Type B pancreatic cell (in vitro differentiated cells): ENCODE data around the gene EPAS1. TPM values are rescaled to one million over a fixed set of nuclear protein-coding genes. Genes with fewer than 3 reads are reported as not detected.

Source experiments
- DNase-seq: peaks from one replicate; pipeline ENCODE4 v3.0.0; 2021; ENCODE audit warnings: mixed read lengths; ENCODE audit not compliant: unreplicated experiment; ENCODE audit errors: extremely low spot score
- H3K27ac Mint-ChIP-seq: 2 replicates; pipeline ENCODE4 v1.8.0; 2021; ENCODE audit warnings: mild to moderate bottlenecking, mixed read lengths
- H3K27me3 Mint-ChIP-seq: 2 replicates; pipeline ENCODE4 v1.8.0; 2021; ENCODE audit warnings: mixed read lengths
- H3K36me3 Mint-ChIP-seq: 2 replicates; pipeline ENCODE4 v1.8.0; 2021; ENCODE audit warnings: mixed read lengths
- H3K4me1 Mint-ChIP-seq: one replicate; pipeline ENCODE4 v1.8.0; 2021; ENCODE audit warnings: mixed read lengths; ENCODE audit not compliant: unreplicated experiment
- H3K4me3 Mint-ChIP-seq: 2 replicates; pipeline ENCODE4 v1.8.0; 2021; ENCODE audit warnings: mild to moderate bottlenecking, mixed read lengths
- H3K9me3 Mint-ChIP-seq: 2 replicates; pipeline ENCODE4 v1.8.0; 2021; ENCODE audit warnings: mixed read lengths
- long read RNA-seq: library from polyadenylated mRNA; unstranded; transcript quantifications from one replicate; pipeline ENCODE4 v2.0.0, GENCODE V29; 2020
- total RNA-seq: library from RNA; stranded (reverse); gene quantifications from 2 replicates; pipeline ENCODE4 v1.2.1, GENCODE V29; 2021; ENCODE audit warnings: low replicate concordance
- TF ChIP-seq, protein P1 (sequence below): fragments of 200-600 bp; sonication (generic); conservative IDR thresholded peaks from 2 replicates; pipeline ENCODE4 v1.5.0; 2021; ENCODE audit warnings: antibody characterized with exemption, mild to moderate bottlenecking

The EPAS1 gene
- 59.8 and 362 TPM in 2 replicates for total RNA-seq
- long read RNA-seq, transcript EPAS1-206 (5 exons, 3,622 nt), result major isoform, 10 of 103 reads
- long read RNA-seq, partial matches to known transcripts, result 64 of 103 reads
- long read RNA-seq, other reads (novel, unspliced or antisense), result 29 of 103 reads

DNA sequence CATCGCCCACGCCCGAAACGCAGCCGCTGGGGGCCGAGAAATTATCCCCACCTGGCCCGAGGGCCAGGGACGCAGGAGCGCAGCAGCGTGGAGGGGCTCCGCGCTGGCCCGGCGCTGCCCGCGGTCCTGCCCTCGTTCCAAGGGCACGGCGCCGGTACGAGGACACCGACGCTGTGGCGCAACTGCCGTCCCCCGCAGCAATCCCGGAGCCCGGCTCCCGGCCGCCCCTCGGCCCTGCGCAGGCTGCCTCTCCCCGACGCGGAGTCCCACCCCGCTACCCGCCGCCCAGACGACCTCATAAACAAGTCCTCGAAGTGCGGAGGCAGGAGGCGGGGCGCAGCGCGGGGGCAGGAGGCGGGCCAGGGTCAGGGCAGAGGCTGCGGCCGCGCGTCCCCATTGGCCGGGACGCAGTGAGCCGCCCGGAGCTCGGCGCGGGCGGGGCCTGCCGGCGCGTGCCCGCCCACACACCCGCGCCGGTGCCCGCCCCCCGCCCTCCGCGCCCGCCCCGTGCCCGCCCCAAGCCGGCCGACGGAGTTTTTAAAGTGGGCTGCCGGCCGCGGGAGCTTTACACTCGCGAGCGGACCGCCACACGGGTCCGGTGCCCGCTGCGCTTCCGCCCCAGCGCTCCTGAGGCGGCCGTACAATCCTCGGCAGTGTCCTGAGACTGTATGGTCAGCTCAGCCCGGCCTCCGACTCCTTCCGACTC lies at the start of gene EPAS1:
EPAS1 (plus strand) TSS at position 568 of the 706 bp plus-strand sequence. CDS start 505 bp downstream, outside the sequence.
- H3K4me3 Mint-ChIP-seq, result peak within 1 kb of the TSS; percentile 97
- H3K27me3 Mint-ChIP-seq, result peaks cover 88% of the 10 kb centered on the region
- no peaks in the 10 kb centered on the region for H3K36me3 Mint-ChIP-seq
- peak within 1 kb of the TSS; percentile 92 for H3K27ac Mint-ChIP-seq
- no peaks in the 10 kb centered on the region for H3K9me3 Mint-ChIP-seq
- peaks cover 8% of the 10 kb centered on the region for H3K4me1 Mint-ChIP-seq
- peak; percentile 82 for DNase-seq
- TF ChIP-seq, protein P1, sequence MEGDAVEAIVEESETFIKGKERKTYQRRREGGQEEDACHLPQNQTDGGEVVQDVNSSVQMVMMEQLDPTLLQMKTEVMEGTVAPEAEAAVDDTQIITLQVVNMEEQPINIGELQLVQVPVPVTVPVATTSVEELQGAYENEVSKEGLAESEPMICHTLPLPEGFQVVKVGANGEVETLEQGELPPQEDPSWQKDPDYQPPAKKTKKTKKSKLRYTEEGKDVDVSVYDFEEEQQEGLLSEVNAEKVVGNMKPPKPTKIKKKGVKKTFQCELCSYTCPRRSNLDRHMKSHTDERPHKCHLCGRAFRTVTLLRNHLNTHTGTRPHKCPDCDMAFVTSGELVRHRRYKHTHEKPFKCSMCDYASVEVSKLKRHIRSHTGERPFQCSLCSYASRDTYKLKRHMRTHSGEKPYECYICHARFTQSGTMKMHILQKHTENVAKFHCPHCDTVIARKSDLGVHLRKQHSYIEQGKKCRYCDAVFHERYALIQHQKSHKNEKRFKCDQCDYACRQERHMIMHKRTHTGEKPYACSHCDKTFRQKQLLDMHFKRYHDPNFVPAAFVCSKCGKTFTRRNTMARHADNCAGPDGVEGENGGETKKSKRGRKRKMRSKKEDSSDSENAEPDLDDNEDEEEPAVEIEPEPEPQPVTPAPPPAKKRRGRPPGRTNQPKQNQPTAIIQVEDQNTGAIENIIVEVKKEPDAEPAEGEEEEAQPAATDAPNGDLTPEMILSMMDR, result no peak

DNA sequence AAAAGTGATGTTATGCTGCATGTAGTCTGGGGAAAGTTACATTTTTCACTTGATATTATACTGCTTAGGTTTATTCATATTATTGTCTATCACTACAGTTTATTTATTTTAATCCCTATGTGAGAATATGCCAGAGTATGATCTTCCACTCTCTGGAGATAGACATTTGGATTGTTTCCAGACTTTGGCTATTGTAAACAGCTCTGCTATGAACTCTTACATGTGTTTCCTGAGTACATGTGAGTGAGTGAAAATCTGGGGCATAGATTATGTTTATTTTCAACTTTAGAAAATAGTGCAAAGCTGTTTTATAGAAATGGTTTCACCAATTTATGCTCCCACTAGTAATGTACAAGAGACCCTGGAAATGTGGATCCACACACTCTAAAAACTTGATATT lies 49.0 kb upstream of the EPAS1 start:
- TF ChIP-seq, protein P1, result no peak
- Mint-ChIP-seq H3K36me3 (no peaks in the 10 kb centered on the region), H3K27ac (no peak overlapping the region), H3K4me1 (peaks cover 7% of the 10 kb centered on the region), H3K9me3 (peaks cover 5% of the 10 kb centered on the region), H3K27me3 (no peaks in the 10 kb centered on the region), H3K4me3 (no peak overlapping the region)
- no peak for DNase-seq

DNA sequence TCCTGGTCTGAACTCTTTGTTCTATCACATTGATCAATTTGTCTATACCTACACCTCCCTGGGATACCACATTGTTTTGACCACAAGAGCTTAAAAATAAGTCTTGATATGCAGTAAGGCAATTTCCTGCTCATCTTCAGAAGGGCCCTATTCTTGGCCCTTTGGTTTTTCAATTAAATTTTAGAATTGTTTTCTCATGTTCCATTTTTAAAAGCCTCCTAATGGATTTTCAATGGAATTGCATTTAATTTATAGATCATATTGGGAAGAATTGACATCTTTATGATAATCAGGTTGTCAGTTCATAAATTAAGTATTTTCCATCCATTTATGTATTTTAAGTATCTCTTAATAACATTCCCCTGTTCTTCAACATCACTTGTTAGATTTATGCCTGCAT lies 47.6 kb upstream of the EPAS1 start:
- TF ChIP-seq, protein P1, result peak; percentile 41
- Mint-ChIP-seq H3K27me3 (no peaks in the 10 kb centered on the region), H3K9me3 (peaks cover 5% of the 10 kb centered on the region), H3K4me1 (peaks cover 9% of the 10 kb centered on the region), H3K27ac (no peak overlapping the region), H3K36me3 (no peaks in the 10 kb centered on the region), H3K4me3 (no peak overlapping the region)
- DNase-seq, result no peak

DNA sequence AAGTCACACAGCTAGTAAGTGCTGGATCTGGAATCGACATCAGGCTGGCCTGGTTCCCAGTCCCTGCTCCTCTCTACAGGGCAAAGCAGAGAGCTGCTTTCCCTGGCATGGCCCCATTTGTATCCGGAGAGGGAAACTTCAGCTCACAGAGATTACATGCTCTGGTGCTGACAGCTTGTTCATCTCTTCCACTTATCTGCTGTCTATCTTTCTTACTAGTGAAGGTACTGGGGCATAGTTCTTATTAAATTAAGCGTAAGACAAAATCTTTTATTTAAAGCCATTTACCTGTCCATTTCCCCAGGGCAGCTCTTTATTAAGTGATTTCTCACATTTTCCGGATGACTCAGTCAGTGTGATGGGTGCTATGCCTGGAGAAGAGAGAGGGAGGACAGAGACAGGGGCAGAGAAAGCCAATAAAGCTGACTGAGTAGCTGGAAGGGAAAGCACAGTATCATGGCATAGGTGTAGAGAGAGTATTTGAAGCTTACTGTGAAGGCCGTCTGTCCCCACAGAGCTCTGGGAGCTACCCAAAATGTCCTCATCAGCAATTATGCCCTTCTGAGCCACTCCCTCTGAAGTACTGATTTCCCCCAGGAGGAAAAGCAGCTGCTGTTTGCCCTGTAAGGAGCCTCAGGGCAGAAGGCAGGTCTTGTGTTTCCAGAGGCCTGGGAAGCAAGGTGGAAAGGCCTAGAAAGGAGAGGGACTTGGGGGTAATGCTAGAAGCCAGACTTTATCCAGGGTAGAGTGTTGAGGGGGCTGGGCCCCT lies 44.1 kb upstream of the EPAS1 start:
- Mint-ChIP-seq H3K27ac (peak overlapping the region; percentile 8), H3K4me1 (peaks cover 9% of the 10 kb centered on the region), H3K9me3 (no peaks in the 10 kb centered on the region), H3K27me3 (no peaks in the 10 kb centered on the region), H3K36me3 (no peaks in the 10 kb centered on the region), H3K4me3 (no peak overlapping the region)
- TF ChIP-seq, protein P1, result no peak
- DNase-seq, result no peak

DNA sequence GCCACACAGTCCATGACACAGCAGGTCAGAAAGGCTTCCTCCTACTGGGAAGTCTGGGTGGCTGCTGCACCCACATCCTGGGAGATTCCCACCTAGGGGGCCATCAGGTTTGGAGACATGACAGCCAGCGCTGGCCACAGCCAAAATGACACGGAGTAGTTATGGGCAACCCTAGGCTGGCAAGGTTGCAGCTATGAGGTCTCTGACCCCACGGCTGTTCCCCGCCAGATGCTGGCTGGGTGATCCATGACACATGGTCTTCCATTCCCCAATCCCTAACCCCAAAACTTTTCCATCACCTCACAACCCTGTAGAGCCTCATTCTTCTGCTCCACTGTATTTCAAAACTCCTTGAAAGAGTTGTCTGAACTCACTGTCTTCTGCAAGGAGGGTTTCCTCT lies 42.7 kb upstream of the EPAS1 start:
- no peaks in the 10 kb centered on the region for H3K9me3 Mint-ChIP-seq
- H3K4me1 Mint-ChIP-seq, result peaks cover 9% of the 10 kb centered on the region
- no peaks in the 10 kb centered on the region for H3K27me3 Mint-ChIP-seq
- H3K27ac Mint-ChIP-seq, result no peak overlapping the region
- no peaks in the 10 kb centered on the region for H3K36me3 Mint-ChIP-seq
- TF ChIP-seq, protein P1, result no peak
- no peak overlapping the region for H3K4me3 Mint-ChIP-seq
- no peak for DNase-seq
